ENCODE results near the gene SLC6A4. TPM values are rescaled to one million over a fixed set of nuclear protein-coding genes. Genes with fewer than 3 reads are reported as not detected.

SLC6A4 gene
- polyA plus RNA-seq, 3 donors, result 0.06 to 0.29 TPM; not detected in 1

DNA sequence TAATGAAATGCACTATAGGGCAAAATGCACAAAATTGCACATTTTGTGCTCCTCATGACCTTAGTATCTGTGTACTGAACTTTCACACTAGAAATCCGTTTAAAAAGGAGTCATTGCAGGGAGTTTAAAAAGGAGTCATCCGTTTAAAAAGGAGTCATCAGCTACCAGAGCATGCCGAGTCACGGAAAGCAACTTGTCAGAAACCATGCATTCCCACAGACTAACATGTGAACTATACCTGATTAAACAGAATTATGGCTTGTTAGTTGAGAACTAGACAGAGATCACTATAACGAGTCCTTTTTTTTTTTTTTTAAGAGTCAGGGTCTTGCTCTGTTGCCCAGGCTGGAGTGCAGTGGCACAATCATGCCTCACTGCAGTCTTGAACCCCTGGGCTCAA lies 35.9 kb downstream of the SLC6A4 start:
- no peak overlapping the region for H3K27ac ChIP-seq (ENCODE audit: low read depth, low read length)
- WGBS, 3 donors, result 73 to 81% (median 78%) methylated on average over 5 of the region's 5 CpGs

GRCh38 chr17:30197416-30197815 lies 38.1 kb downstream of the SLC6A4 start:
- WGBS, 3 donors, result 83 to 93% (median 85%) methylated on average over 4 of the region's 4 CpGs
- H3K27ac ChIP-seq (ENCODE audit: low read depth, low read length), result no peak overlapping the region

DNA sequence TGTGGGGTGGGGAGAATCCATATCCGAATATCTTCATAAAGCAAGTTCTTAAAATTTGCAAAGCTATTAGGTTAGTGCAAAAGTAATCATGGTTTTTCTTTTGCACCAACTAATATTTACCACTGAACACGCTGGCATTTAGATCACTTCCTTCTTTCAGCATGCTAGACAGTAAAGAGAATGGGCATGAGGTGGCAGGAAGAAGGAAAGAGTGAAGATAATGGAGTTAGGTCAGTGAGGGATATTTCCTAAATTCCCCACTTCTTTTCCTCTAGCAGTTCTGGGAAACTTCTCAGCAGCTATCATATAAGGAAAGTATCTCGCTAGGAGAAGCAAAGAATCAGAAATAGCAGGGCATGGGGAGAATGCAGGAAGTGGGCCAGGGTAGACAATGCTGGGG lies 39.0 kb downstream of the SLC6A4 start:
- whole genome bisulfite sequencing, 3 donors, result 68 to 74% (median 72%) methylated on average over 3 of the region's 3 CpGs
- H3K27ac ChIP-seq (ENCODE audit: low read depth, low read length), result no peak overlapping the region

DNA sequence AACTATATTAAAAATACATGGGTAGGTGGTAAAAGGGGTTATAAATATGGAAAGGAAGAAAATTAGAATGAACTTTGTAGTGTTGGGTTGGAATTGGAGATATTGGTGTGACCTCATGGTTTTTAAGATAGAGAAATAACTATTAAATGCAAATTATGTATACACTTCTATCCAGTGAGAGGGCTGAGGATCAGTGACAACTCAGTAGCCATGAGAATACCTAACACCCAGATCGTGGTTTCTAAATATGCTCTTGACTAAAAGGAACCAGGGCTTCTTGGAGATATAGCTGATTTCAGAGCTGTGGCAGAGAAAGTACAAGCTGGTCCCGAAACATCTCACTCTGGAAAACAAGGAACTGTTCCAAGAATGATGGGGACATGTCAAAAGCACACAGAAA lies 44.4 kb downstream of the SLC6A4 start:
- WGBS, 3 donors, result 74 to 78% (median 77%) methylated on average over 2 of the region's 2 CpGs
- no peak overlapping the region for H3K27ac ChIP-seq (ENCODE audit: low read depth, low read length)

GRCh38 chr17:30188211-30188939 lies 47.1 kb downstream of the SLC6A4 start:
- H3K27ac ChIP-seq (ENCODE audit: low read depth, low read length), result no peak overlapping the region
- WGBS, 3 donors, result 95 to 99% (median 98%) methylated on average over 5 of the region's 5 CpGs

DNA sequence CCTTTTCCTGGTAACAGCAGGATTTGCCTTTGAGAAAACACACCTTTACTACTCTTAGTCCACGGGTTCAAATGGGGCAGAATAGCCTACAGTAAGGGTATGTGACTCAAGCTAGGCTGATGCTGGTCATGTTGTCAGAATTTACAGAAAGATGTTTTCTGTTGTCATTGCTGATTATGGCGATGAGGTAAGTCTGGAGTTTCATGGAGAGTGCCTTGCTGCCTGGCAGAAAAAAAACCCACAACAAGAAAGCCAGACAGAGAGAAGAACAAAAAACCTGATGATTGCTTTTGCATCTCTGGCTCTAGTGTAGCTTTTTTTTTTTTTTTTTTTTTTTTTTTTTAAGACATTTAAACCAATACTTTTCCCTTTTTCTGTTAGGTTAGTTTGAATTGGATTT lies 47.9 kb downstream of the SLC6A4 start:
- 89 to 100% (median 97%) methylated on average over 2 of the region's 2 CpGs for WGBS, 3 donors
- H3K27ac ChIP-seq (ENCODE audit: low read depth, low read length), result no peak overlapping the region

DNA sequence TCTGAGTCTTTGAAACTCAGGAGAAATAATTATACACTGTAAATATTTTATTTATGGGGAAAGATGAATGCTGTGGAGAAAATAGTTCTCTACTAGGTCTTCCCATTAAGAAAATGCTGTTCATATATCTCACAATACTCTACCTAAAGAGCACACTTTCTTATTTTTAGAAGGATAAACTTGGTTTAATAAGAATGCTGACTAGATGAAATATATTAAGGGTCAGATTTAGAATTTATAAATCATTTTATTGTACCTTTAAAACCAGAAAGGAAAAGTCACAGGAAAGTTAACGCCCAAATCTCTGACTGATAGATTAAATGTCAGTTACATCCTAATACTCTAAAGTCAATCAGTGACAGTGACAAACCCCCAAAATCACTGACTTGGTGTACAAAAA lies 48.7 kb downstream of the SLC6A4 start:
- H3K27ac ChIP-seq (ENCODE audit: low read depth, low read length), result no peak overlapping the region
- WGBS, 3 donors, result 91 to 97% (median 91%) methylated on average over 1 of the region's 1 CpG

DNA sequence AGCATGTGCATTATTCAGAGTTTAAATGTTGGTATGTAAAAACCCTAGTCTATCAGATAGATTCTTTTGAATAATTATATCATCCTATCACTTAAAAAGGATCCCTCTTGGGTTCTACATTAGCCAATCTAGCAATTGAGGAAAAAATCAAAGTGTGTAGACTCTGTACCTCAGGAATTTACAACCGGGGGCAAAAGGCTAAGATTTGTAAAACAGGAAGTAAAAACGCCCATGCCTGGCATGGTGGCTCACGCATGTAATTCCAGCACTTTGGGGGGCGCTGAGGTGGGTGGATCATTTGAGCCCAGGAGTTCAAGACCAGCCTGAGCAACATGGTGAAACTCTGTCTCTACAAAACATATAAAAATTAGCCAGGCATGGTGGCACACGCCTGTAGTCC lies 58.6 kb downstream of the SLC6A4 start:
- H3K27ac ChIP-seq (ENCODE audit: low read depth, low read length), result no peak overlapping the region
- WGBS, 3 donors, result 85 to 95% (median 90%) methylated on average over 5 of the region's 5 CpGs

DNA sequence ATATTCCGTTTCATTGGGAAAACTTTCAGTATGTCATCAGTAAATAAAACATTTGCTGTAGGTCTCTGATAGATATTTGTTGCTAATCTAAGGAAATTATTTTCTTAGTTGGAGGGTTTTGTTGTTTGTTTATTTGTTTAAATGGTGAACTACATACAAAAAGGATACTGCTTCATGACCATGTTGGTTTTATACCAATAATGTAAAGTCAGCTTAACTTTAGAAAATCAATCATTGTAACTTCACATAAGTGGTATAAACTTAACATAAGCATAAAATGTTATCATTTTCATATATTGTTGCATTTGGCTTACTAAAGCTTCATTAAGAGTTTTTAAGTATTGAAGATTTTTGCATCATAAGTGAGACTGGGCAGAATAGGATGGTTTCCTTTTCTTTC lies 60.9 kb downstream of the SLC6A4 start:
- WGBS, 3 donors, result 95 to 98% (median 96%) methylated on average over 1 of the region's 1 CpG
- no peak overlapping the region for H3K27ac ChIP-seq (ENCODE audit: low read depth, low read length)

DNA sequence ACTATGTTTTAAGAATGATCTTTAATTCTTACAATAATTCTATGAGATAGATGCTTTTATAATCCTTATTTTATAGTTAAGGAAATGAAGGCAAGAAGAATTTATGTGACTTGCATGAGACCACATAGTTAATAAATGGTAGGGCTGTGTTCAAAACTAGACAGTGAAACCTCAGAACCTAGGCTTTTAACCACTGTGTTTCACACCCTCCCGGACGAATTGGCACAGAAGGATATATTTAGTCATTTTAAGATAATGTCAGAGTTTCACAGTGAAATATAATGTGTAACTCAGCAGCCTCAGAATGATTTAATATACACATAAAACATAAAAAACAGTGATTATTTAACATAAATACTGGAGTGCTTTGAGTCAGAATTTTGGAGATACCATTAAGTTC lies 61.8 kb downstream of the SLC6A4 start:
- no peak overlapping the region for H3K27ac ChIP-seq (ENCODE audit: low read depth, low read length)
- 27 to 72% (median 68%) methylated on average over 2 of the region's 2 CpGs for WGBS, 3 donors

DNA sequence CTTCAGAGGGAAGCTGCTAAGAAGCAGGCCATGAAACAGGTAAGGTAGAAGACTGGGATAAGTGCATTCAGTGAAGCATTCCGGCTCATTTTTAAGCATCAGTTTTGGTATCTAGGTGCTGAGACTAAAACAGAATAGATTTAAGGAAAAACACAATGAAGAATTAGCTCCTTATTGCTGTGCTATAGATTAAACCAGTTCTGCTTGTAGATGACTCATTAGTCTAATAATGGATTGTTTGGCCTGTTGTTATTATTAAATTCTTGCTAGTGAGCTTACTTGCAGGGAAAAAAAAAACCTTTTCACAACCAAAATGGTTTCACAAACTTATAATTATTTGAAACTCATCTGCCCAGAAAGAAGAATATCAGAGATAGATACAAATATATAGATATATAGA lies 62.9 kb downstream of the SLC6A4 start:
- 98 to 100% (median 100%) methylated on average over 1 of the region's 1 CpG for WGBS, 3 donors

DNA sequence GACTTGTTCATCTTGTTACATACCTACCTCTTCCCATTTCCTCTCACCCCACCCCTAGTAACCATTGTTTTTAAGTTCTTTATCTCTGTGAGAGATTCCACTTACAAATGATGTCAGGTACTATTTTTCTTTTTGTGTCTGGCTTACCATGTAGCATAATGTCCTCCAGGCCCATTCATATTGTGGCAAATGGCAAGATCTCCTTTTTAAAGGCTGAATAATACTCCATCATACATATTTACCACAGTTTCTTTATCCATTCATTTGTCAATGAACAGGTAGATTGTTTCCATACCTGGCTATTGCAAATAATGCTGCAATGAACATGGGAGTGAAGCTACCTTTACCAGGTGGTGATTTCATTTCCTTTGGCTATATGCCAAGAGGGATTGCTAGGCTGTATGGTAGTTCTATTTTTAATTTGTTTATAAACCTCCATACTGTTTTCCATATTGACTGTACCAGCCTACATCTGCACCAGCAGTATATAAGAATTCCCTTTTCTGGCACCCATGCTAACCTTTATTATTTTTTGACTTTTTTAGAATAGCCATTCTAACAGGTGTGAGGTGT lies 65.0 kb downstream of the SLC6A4 start:
- H3K27ac ChIP-seq (ENCODE audit: low read depth, low read length), result no peak overlapping the region

More for the DNA sequence above, 62.9 kb downstream of the SLC6A4 start:
- no peak overlapping the region for H3K27ac ChIP-seq (ENCODE audit: low read depth, low read length)

GRCh38 chr17:30165960-30166359 lies 69.5 kb downstream of the SLC6A4 start:
- WGBS, 3 donors, result 64 to 70% (median 64%) methylated on average over 1 of the region's 1 CpG
- no peak overlapping the region for H3K27ac ChIP-seq (ENCODE audit: low read depth, low read length)

- WGBS, 3 donors, result 82 to 87% (median 83%) methylated on average over 3 of the region's 3 CpGs
- H3K27ac ChIP-seq (ENCODE audit: low read depth, low read length), result no peak overlapping the region
Observed at GRCh38 chr17:30165147-30165546, 70.3 kb downstream of the SLC6A4 start.

DNA sequence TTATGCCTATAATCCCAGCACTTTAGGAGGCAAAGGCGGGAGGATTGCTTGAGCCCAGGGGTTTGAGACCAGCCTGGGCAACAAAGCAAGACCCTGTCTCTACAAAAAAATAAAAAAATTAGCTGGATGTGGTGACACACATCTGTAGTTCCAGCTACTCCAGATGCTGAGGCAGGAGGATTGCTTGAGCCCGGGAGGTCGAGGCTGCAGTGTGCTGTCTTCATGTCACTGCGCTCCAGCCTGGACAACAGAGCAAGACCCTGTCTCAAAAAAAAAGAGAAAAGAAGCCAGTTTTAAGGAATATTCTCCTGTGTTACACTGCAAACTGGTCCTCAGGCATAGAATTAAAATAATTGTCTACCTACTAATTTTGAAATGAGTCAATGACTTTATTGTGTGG lies 71.0 kb downstream of the SLC6A4 start:
- 96 to 99% (median 97%) methylated on average over 4 of the region's 4 CpGs for WGBS, 3 donors
- no peak overlapping the region for H3K27ac ChIP-seq (ENCODE audit: low read depth, low read length)

DNA sequence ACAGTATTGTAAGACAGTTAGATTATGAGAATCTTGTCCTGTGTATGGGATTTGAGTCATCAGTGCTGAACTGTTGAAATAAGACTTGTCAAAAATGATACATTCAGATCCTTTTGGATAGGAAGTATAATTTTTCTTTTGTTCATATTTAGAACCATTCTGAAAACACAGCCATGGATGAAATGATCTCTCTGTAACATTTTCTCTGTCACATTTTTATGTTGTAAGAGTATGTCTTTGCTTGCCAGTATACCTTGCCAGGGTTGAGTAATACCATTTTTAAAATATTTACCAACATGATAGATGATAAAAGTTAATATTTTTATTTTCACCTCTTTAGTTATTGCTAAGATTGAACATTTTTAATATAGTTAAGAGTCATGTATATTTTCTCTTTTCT lies 73.9 kb downstream of the SLC6A4 start:
- H3K27ac ChIP-seq (ENCODE audit: low read depth, low read length), result no peak overlapping the region

DNA sequence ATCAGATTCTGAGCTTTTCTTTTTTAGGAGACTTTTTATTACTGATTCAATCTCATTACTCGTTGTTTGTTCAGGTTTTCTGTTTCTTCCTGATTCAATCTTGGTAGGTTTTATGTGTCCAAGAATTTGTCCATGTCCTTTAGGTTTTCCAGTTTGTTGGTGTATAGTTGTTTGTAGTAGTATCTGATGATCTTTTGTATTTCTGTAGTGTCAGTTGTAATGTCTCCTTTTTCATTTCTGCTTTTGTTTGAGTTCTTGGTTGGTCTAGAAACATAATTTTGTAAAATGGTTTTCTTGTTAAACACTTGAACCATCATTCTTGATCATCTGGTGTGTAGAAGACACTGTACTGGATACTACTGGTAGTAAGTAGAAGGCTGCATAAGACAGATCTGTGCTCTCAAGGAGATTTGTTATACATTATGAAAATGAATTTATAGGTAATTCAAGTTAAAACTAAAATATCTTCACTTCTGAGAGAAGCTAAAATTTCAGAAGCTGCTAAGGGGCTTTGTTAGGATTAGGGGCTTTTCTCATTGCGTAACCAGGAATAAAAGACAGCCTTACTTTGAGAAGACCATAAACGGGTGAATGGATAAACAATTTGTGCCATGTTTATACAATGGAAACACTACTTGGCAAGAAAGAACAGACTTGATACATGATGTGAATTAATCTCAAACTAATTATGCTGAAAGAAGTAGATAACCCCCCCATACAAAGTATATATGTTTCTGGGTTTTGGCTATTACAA lies 74.9 kb downstream of the SLC6A4 start:
- H3K27ac ChIP-seq (ENCODE audit: low read depth, low read length), result no peak overlapping the region
- 89 to 95% (median 93%) methylated on average over 3 of the region's 3 CpGs for WGBS, 3 donors

DNA sequence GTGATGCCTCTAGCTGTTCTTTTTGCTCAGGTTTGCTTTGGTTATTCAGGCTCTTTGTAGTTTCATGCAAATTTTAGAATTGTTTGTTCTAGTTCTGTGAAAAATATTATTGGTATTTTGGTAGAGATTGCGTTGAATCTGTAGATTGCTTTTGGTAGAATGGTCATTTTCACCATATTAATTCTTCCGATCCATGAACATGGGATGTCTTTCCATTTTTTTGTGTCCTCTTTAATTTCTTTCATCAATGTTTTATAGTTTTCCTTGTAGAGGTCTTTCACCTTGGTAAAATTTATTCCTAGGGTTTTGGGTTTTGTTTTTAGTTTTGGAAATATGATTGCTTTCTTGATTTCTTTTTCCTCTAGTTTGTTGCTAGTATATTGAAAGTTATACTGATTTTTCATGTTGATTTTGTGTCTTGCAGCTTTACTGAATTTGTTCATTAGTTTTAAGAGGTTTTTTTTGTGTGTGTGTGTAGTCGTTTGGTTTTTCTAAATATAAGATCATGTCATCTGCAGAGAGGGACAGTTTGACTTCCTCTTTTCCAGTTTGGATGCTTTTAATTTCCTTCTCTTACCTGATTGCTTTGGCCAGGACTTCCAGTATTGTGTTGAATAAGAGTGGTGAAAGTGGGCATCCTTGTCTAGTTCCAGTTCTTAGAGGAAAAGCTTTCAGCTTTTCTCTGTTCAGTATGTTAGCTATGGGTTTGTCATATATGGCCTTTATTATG lies 76.4 kb downstream of the SLC6A4 start:
- no peak overlapping the region for H3K27ac ChIP-seq (ENCODE audit: low read depth, low read length)
- WGBS, 3 donors, result 91 to 94% (median 92%) methylated on average over 3 of the region's 3 CpGs

DNA sequence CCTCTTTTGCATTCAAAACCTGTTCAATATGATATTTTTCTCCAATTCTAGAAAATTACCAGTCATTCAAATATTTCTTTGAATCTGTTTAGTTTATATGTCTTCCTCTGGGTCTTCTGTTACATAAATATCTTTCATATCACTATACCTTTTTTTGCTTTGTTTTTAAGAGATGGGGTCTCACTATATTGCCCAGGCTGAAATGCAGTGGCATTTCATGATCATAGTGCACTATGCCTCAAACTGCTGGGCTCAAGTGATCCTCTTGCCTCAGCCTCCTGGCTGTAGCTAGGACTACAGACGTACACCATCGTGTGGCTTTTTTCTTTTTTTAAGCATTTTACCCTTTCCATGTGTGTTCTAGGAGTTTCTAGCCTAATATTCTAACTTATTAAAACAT lies 80.1 kb downstream of the SLC6A4 start:
- WGBS, 3 donors, result 98 to 100% (median 98%) methylated on average over 2 of the region's 2 CpGs

More for the DNA sequence above, 80.1 kb downstream of the SLC6A4 start:
- H3K27ac ChIP-seq (ENCODE audit: low read depth, low read length), result no peak overlapping the region
